ENCODE data around the gene SLC32A1. TPM values are rescaled to one million over a fixed set of nuclear protein-coding genes. Genes with fewer than 3 reads are reported as not detected.

Gene SLC32A1
- total RNA-seq (not detected), polyA plus RNA-seq (not detected)
- long read RNA-seq, donor 1: 0 reads
- long read RNA-seq, donor 2: 0 reads

GRCh38 chr20:38723848-38724625 lies at the start of gene SLC32A1:
Gene SLC32A1 (plus strand): TSS chr20:38724486. CDS start chr20:38724725, 239 bp downstream.
- Histone ChIP-seq H3K4me3 (peak within 1 kb of the TSS in 5 of 8 donors; percentile 2 to 44 (median 12)), H3K27me3 (replicated peaks in 1 of 7) (peaks cover 41 to 100% (median 86%) of the 10 kb centered on the region in 7 donors), H3K36me3 (no peaks in the 10 kb centered on the region), H3K27ac (no peak within 1 kb of the TSS), H3K4me1 (peaks cover 7 to 67% (median 57%) of the 10 kb centered on the region in 6 donors), H3K9me3 (peaks cover 0 to 14% (median 0%) of the 10 kb centered on the region in 8 donors)
- intact Hi-C loops (cut with DNase I; ENCODE audit: low total_unique reads): no loop called here
- TF ChIP-seq CTCF (IDR thresholded peaks at IDR 0.05 in 8 of 11, conservative IDR thresholded peaks at IDR 0.05 in 3 of 11): no peak
- TF ChIP-seq POLR2A (IDR thresholded peaks at IDR 0.05): no peak
- TF ChIP-seq POLR2AphosphoS5 (IDR thresholded peaks at IDR 0.05): no peak
- WGBS, 5 donors: 3 to 4% (median 3%) methylated on average over 45 to 73 of the region's 76 CpGs
- no peak for DNase-seq

- WGBS, 5 donors: 26 to 33% (median 28%) methylated on average over 13 of the region's 13 CpGs
- no peaks in the 10 kb centered on the region for H3K36me3 ChIP-seq
- H3K27ac ChIP-seq: no peak overlapping the region
- H3K4me3 ChIP-seq: peak overlapping the region in 6 of 8 donors; percentile 37 to 72 (median 50)
- peaks cover 0 to 59% (median 36%) of the 10 kb centered on the region in 7 donors for H3K27me3 ChIP-seq (replicated peaks in 1 of 7)
- no peak for DNase-seq
- H3K4me1 ChIP-seq: peaks cover 0 to 18% (median 16%) of the 10 kb centered on the region in 6 donors
- H3K9me3 ChIP-seq: no peaks in the 10 kb centered on the region
- intact Hi-C loops (cut with DNase I; ENCODE audit: low total_unique reads): no loop called here
- no peak for TF ChIP-seq POLR2A (IDR thresholded peaks at IDR 0.05)
- TF ChIP-seq POLR2AphosphoS5 (IDR thresholded peaks at IDR 0.05): no peak
- TF ChIP-seq CTCF (IDR thresholded peaks at IDR 0.05 in 8 of 11, conservative IDR thresholded peaks at IDR 0.05 in 3 of 11): no peak
Observed at GRCh38 chr20:38674765-38675133, 49.5 kb upstream of the SLC32A1 start.

GRCh38 chr20:38676576-38676975 lies 47.7 kb upstream of the SLC32A1 start:
- Histone ChIP-seq H3K27ac (no peak overlapping the region), H3K9me3 (no peaks in the 10 kb centered on the region), H3K4me1 (peaks cover 0 to 18% (median 16%) of the 10 kb centered on the region in 6 donors), H3K4me3 (no peak overlapping the region), H3K36me3 (no peaks in the 10 kb centered on the region), H3K27me3 (replicated peaks in 1 of 7) (peaks cover 0 to 54% (median 30%) of the 10 kb centered on the region in 7 donors)
- WGBS, 5 donors: 71 to 92% (median 89%) methylated on average over 4 to 5 of the region's 5 CpGs
- TF ChIP-seq POLR2A (IDR thresholded peaks at IDR 0.05) (no peak), CTCF (IDR thresholded peaks at IDR 0.05 in 8 of 11, conservative IDR thresholded peaks at IDR 0.05 in 3 of 11) (no peak), POLR2AphosphoS5 (IDR thresholded peaks at IDR 0.05) (no peak)
- DNase-seq: no peak
- intact Hi-C loops (cut with DNase I; ENCODE audit: low total_unique reads): no loop called here

Data from spleen (tissue), 13 donors.